Measurements from ENCODE around the gene OR7C2. TPM values are rescaled to one million over a fixed set of nuclear protein-coding genes. Genes with fewer than 3 reads are reported as not detected.

Gene OR7C2
- total RNA-seq (2022; extraction: Qiagen RNA extraction) = not detected in 5 replicates

GRCh38 chr19:14941189-14941588 lies at the start of gene OR7C2:
Gene OR7C2, plus strand, starts transcription at chr19:14941489. Its CDS starts 0 bp downstream, at chr19:14941489.

GRCh38 chr19:14979476-14980255 lies 38.4 kb downstream of the OR7C2 start, which contains the start of gene SLC1A6:
Gene SLC1A6, minus strand, starts transcription at chr19:14979864. Its CDS starts 6,954 bp downstream, at chr19:14972910.

Other genes starting within 250 kb of the OR7C2 start
- 0.46 to 1.0 TPM (median 0.80 TPM) in 5 replicates for gene ADGRE2, start 162.9 kb upstream of the OR7C2 start, total RNA-seq (2022; extraction: Qiagen RNA extraction)
- not detected in 5 replicates for gene OR7A5, start 106.3 kb upstream of the OR7C2 start, total RNA-seq (2022; extraction: Qiagen RNA extraction)
- not detected in 5 replicates for gene OR7C1, start 106.3 kb upstream of the OR7C2 start, total RNA-seq (2022; extraction: Qiagen RNA extraction)
- not detected in 5 replicates for gene OR7A10, start 92.6 kb upstream of the OR7C2 start, total RNA-seq (2022; extraction: Qiagen RNA extraction)
- not detected in 5 replicates for gene OR7A17, start 55.4 kb upstream of the OR7C2 start, total RNA-seq (2022; extraction: Qiagen RNA extraction)
- gene SLC1A6, start 38.4 kb downstream of the OR7C2 start, total RNA-seq (2022; extraction: Qiagen RNA extraction) = not detected in 5 replicates
- not detected in 5 replicates for gene CASP14, start 108.0 kb downstream of the OR7C2 start, total RNA-seq (2022; extraction: Qiagen RNA extraction)
- not detected in 5 replicates for gene OR1I1, start 140.7 kb downstream of the OR7C2 start, total RNA-seq (2022; extraction: Qiagen RNA extraction)
- 12.4 to 18.4 TPM (median 16.3 TPM) in 5 replicates for gene SYDE1, start 165.9 kb downstream of the OR7C2 start, total RNA-seq (2022; extraction: Qiagen RNA extraction)